SH-SY5Y (cell line): Measurements from ENCODE around the gene RETREG2.

ENCODE experiments used
- GATA2 ChIP-seq: IDR thresholded peaks from 2 replicates; pipeline ENCODE4 v1.6.1; 2011; ENCODE audit warnings: mild to moderate bottlenecking, low read depth, low read length
- GATA3 ChIP-seq: IDR thresholded peaks from 2 replicates; pipeline ENCODE4 v1.6.1; 2011; ENCODE audit warnings: low read depth, mild to moderate bottlenecking, low read length, moderate library complexity

Gene RETREG2

DNA sequence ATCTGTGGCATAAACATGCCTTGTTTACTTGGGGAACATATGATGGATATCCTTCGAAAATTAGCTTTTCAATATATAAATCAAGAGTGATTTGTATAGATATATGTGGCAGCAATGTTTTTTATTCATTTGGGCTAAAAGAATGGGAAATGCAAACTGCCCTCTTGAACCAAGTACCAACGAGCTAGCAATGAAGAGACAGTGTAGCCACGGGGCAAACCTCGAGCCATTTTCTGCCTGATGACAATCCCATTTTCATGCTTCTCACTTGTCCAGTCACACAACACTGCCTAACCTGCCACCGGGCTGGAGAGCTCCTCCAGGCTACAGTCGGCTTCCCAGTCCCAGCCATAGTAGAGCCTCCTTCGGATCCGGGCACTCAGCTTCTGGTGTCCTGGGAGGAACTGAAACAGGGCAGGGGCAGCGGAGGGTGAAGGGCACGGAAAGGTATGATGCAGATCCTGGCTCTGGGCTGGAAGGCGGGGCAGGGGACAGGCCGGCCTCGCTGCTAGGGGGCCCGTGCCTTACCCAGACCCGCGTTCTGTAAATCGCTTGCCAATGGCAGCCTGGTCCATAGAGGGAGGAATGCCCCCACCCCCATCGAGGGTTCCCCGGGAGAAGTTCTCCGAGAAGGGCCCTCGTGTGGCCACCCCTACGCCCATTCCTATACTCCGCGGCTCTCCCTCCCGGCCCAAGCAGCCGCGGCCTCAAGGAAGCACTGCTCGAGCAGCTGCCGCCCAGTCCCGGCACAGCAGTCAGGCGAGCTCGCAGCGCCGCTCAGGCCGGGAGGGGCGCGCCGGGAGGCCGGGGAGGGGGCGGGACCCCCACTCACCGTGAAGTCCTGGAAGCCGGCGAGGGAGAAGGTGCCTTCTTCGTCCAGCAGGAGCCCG is 1.9 kb upstream of the RETREG2 start:
- TF ChIP-seq GATA2 (no peak), GATA3 (no peak)

- no peak for TF ChIP-seq GATA3
- TF ChIP-seq GATA2 = no peak
These were observed 1.1 kb upstream of the RETREG2 start, which contains the start of gene CNPPD1 for GRCh38 chr2:219176818-219177551. CNPPD1 (minus strand) TSS chr2:219176925; CDS start chr2:219176828, 97 bp downstream.

GRCh38 chr2:219178377-219179175 is 501 bp downstream of the RETREG2 start:
- TF ChIP-seq GATA3 (no peak), GATA2 (no peak)

GRCh38 chr2:219179601-219180465 is 1.8 kb downstream of the RETREG2 start:
- TF ChIP-seq GATA3 (no peak), GATA2 (no peak)

DNA sequence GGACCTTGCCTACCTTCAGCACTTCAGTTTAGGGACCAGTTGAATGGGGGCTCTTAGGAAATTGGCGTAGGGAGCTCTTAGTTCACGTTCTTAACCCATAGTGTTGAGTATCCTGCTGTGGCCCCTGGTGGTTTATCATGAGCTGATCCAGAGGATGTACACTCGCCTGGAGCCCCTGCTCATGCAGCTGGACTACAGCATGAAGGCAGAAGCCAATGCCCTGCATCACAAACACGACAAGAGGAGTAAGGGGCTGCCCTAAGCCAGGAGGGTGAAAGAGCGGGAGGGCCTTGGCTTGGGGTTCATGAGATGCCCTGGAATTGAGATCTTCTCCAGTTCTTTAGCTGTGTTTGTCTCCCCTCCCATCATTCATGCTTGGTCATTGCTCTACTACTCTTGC is 2.9 kb downstream of the RETREG2 start:
- TF ChIP-seq GATA2 (no peak), GATA3 (no peak)

DNA sequence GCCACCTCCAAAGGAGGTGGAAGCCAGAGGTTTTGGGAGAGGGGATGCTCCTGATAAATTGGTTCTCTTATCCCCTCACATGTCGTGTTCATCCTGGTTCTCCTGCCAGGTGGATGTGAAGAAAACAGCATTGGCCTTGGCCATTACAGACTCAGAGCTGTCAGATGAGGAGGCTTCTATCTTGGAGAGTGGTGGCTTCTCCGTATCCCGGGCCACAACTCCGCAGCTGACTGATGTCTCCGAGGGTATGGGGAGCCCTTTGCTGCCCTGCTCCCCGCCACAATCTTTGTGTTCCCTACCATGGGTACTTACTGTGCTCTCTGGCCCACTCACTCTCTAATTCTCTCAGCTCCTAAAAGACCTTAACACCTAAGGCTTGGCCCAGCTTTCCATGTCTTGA is 3.5 kb downstream of the RETREG2 start:
- TF ChIP-seq GATA2 (no peak), GATA3 (no peak)

DNA sequence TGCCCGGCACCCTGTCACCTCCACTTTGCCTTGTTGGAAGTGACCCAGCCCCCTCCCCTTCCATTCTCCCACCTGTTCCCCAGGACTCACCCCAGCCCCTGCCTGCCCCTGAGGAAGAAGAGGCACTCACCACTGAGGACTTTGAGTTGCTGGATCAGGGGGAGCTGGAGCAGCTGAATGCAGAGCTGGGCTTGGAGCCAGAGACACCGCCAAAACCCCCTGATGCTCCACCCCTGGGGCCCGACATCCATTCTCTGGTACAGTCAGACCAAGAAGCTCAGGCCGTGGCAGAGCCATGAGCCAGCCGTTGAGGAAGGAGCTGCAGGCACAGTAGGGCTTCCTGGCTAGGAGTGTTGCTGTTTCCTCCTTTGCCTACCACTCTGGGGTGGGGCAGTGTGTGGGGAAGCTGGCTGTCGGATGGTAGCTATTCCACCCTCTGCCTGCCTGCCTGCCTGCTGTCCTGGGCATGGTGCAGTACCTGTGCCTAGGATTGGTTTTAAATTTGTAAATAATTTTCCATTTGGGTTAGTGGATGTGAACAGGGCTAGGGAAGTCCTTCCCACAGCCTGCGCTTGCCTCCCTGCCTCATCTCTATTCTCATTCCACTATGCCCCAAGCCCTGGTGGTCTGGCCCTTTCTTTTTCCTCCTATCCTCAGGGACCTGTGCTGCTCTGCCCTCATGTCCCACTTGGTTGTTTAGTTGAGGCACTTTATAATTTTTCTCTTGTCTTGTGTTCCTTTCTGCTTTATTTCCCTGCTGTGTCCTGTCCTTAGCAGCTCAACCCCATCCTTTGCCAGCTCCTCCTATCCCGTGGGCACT is 4.5 kb downstream of the RETREG2 start:
- TF ChIP-seq GATA3 = no peak

- TF ChIP-seq GATA3 (no peak), GATA2 (no peak)
These were observed 5.2 kb downstream of the RETREG2 start for GRCh38 chr2:219183151-219183772.

DNA sequence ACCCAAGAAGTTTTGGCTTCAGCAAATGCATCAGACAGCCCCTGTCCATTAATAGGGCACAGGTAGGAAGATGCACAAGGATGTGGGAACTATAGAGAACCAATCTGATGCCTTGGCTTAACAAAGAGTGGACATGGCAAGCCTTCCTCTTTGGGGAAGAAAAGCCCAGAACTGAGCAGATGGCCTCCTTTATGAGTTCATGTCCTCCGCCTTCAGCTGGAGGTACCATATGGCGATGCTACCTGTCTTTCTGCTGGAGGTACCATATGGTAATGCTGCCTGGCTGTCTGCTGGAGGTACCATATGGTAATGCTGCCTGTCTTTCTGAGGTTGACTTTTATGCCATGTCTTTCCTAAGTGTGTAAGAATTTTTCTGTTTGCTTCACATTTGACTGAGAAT is 6.0 kb downstream of the RETREG2 start:
- TF ChIP-seq GATA3 = no peak
- no peak for TF ChIP-seq GATA2

DNA sequence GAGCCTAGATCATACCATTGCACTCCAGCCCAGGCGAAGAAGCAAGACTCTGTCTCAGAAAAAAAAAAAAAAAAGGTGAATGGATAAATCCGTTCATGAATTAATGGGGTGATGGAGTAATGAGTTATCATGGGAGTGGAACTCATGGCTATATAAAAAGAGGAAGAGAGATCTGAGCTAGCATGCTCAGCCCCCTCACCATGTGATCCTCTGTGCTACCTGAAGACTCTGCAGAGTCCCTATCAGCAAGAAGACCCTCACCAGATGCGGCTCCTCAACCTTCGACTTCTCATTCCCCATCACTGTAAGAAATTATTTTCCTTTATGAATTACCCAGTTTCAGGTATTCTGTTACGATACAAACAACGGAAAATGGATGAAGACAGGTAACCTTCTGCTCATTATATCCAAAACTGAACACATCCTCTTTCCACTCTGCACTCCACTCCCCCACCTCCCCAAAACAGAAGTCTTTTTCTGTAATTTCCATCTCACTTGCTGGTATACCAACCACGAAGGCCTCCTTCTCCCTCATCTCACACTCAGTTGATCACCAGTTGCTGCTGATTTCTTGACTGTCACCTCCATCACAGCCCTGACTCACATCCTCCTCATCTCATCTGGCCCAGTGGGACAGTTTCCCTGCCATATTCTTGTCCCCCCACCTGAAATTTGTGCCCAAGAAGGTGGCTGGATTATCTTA is 8.8 kb downstream of the RETREG2 start:
- TF ChIP-seq GATA3 (no peak), GATA2 (no peak)

DNA sequence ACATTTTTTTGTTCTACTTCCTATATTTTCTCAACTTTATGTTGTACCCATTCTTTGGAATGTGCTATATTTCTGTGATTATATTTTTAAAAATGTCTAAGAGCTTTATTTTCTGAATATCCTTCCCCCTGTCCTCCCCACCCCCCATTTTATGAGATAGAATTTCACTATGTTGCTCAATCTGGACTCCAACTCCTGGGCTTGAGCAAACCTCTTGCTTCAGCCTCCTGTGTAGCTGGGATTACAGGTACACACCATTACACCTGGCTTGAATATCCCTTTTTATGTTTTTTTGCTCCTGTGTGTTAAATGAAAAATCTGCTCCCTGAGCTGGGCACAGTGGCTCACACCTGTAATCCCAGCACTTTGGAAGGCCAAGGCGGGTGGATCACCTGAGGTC is 19.3 kb downstream of the RETREG2 start:
- TF ChIP-seq GATA2 (no peak), GATA3 (no peak)

- TF ChIP-seq GATA3 = no peak
- no peak for TF ChIP-seq GATA2
These were observed 20.9 kb downstream of the RETREG2 start for GRCh38 chr2:219198974-219199373.
